Activated CD4-positive, alpha-beta T cell treated with anti-CD3 and anti-CD28 coated beads, Interleukin-2, Interleukin-4, amounts not matched to agents 100 ng/mL and 50 ng/mL, durations not matched to agents 16 hours and 8 hours (primary cell): ENCODE measurements around the gene NAA38.

Source experiments
- DNase-seq: peaks from one replicate; pipeline ENCODE4 v3.0.0-alpha.2; 2020; ENCODE audit warnings: low spot score

NAA38 gene, protein sequence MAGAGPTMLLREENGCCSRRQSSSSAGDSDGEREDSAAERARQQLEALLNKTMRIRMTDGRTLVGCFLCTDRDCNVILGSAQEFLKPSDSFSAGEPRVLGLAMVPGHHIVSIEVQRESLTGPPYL

DNA sequence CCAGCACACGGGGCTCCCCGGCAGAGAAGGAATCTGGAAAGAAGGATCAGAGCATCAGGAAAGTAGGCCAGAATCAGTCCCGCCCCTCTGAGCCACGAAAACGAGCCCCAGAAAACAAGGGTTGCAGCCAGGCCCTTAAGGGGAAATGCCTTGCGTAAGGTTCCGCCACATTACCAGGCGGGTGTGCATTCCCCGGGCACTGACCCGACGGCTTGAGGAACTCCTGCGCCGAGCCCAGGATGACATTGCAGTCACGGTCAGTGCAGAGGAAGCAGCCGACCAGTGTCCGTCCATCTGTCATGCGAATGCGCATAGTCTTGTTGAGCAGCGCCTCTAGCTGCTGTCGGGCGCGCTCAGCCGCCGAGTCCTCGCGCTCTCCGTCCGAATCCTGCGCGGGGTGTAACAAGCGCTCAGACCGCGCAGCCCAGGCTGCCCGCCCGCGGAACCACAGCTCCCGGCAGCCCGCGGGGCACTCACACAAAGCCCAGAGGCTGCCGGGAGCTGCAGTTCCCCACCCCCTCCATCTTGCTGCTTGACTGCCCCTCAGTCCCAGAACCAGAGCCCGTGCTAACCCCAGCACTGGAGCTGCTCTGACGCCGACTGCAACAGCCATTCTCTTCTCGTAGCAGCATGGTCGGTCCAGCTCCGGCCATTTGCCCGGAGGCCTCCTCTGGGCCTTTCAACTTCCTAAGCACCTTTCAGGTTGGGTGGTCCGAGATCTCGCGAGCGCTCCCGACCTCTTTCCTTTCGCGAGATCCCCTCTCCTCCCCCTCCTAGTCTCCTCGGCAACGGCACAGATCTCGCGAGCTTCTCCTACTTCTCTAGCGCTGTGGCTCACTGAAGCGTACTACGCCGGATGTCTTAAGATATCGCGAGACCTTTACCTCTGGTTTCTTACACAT lies at the start of gene NAA38:
Gene NAA38 (minus strand): TSS at position 749 of the 902 bp plus-strand sequence. CDS start 96 bp downstream, at position 653.
- peak; percentile 97 for DNase-seq

GRCh38 chr17:7903154-7904103 lies 46.1 kb upstream of the NAA38 start:
- no peak for DNase-seq

DNA sequence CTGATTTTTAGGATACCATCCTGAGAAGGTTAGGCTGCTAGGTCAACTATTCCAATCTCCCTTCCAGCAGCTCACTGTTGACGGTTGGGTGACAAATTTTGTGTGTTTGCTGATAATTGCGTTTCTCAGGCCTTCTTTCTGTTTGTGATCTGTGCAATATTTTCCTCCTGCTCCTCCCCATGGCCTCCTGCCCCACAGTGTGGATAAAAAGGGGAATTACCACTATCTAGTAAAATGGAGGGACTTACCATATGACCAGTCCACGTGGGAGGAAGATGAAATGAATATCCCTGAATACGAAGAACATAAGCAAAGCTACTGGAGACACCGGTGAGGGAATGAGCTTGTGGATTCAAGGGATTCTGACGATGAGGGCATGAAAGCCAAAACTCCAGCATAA lies 40.4 kb upstream of the NAA38 start:
- DNase-seq = no peak

GRCh38 chr17:7897090-7897489 lies 39.7 kb upstream of the NAA38 start:
- no peak for DNase-seq

DNA sequence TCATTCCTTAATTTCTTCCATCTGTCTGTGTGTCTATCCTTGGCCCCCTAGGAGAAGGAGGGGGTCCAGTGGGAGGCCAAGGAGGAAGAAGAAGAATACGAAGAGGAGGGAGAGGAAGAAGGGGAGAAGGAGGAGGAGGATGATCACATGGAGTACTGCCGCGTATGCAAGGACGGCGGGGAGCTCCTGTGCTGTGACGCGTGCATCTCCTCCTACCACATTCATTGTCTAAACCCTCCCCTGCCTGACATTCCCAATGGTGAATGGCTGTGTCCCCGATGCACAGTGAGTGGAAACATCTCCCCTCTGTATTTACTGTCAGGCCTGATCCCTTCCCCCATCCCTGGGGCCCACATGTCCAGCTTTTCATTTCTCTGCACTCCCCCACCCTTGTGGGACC lies 37.5 kb upstream of the NAA38 start:
- no peak for DNase-seq

DNA sequence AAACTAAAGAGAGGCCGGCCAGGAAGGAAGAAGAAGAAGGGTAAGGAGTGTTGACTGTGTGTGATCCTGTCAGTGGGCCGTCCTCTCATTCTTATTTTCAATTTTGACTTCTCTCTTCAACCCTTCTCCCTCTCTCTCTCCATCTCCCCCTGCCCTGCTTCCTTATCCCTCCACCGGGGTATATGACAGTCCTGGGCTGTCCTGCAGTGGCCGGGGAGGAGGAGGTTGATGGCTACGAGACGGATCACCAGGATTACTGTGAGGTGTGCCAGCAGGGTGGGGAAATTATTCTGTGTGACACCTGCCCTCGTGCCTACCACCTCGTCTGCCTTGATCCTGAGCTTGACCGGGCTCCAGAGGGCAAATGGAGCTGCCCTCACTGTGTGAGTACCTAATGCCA lies 36.9 kb upstream of the NAA38 start:
- DNase-seq = no peak

DNA sequence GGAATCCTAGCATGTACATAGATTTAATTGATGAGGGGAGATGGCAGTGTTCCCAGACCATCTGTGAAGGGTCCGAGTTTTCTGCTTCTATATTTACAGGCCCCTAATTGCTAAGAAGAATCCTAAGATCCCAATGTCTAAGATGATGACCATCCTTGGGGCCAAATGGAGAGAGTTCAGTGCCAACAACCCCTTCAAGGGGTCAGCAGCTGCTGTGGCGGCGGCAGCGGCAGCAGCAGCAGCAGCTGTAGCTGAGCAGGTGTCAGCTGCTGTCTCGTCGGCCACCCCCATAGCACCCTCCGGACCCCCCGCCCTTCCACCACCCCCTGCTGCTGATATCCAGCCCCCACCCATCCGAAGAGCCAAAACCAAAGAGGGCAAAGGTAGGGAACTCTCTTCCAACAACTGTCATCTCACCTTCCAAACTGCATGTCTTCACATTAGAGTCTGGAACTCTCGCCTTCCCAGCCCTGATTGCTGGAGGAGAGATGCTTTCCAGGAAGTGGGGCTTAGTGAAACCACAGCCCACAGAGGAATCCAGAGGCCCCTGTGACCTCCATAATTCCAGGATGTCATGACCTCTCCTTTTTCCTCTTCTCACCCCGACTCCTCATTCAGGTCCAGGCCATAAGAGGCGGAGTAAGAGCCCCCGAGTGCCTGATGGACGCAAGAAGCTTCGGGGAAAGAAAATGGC lies 36.0 kb upstream of the NAA38 start:
- DNase-seq = no peak

GRCh38 chr17:7889166-7889955 lies 32.0 kb upstream of the NAA38 start:
- DNase-seq = no peak

GRCh38 chr17:7888184-7888920 lies 31.0 kb upstream of the NAA38 start, which contains the start of gene CHD3:
Gene CHD3, plus strand, starts transcription at chr17:7888789. Its CDS starts 212 bp downstream, at chr17:7889001.
- peak; percentile 50 for DNase-seq

GRCh38 chr17:7887482-7888183 lies 30.3 kb upstream of the NAA38 start:
- DNase-seq = peak; percentile 92

GRCh38 chr17:7887038-7887481 lies 29.7 kb upstream of the NAA38 start:
- no peak for DNase-seq

- peak; percentile 54 for DNase-seq
Observed at GRCh38 chr17:7886227-7887037, 29.1 kb upstream of the NAA38 start.

GRCh38 chr17:7885367-7886226 lies 28.2 kb upstream of the NAA38 start:
- peak; percentile 42 for DNase-seq

GRCh38 chr17:7884581-7885366 lies 27.4 kb upstream of the NAA38 start:
- DNase-seq = peak; percentile 18

GRCh38 chr17:7883781-7884386 lies 26.5 kb upstream of the NAA38 start:
- no peak for DNase-seq

- DNase-seq = no peak
Observed at GRCh38 chr17:7882629-7883028, 25.3 kb upstream of the NAA38 start.
